Endodermal cell (in vitro differentiated cells): ENCODE results near the gene TMEM114. TPM values are rescaled to one million over a fixed set of nuclear protein-coding genes. Genes with fewer than 3 reads are reported as not detected.
A peak's percentile ranks its signal among the peaks of the same experiment; 100 is the strongest.

Source experiments
- DNase-seq: peaks from one replicate; pipeline ENCODE4 v3.0.0-alpha.2; 2017
- H3K27ac ChIP-seq: 2 replicates; pipeline ENCODE4 v1.5.1; 2013; ENCODE audit warnings: mild to moderate bottlenecking, low read depth, low read length, moderate library complexity
- H3K27me3 ChIP-seq: 2 replicates; pipeline ENCODE4 v1.6.1; 2013; ENCODE audit warnings: mild to moderate bottlenecking, low read length, moderate library complexity; ENCODE audit not compliant: insufficient read depth, control insufficient read depth, poor library complexity, severe bottlenecking
- H3K36me3 ChIP-seq: 2 replicates; pipeline ENCODE4 v1.7.0; 2013; ENCODE audit warnings: mild to moderate bottlenecking, low read length, moderate library complexity; ENCODE audit not compliant: control insufficient read depth, insufficient read depth
- H3K4me1 ChIP-seq: one replicate; pipeline ENCODE4 v1.7.0; 2013; ENCODE audit warnings: low read length; ENCODE audit not compliant: control insufficient read depth, insufficient read depth
- H3K4me3 ChIP-seq: 2 replicates; pipeline ENCODE4 v1.5.1; 2013; ENCODE audit warnings: mild to moderate bottlenecking, low read length, moderate library complexity
- H3K9ac ChIP-seq: 2 replicates; pipeline ENCODE4 v1.6.1; 2013; ENCODE audit warnings: mild to moderate bottlenecking, low read length, moderate library complexity; ENCODE audit not compliant: poor library complexity, severe bottlenecking; ENCODE audit errors: extremely low read depth
- H3K9me3 ChIP-seq: 2 replicates; pipeline ENCODE4 v1.6.1; 2013; ENCODE audit warnings: mild to moderate bottlenecking, low read length, moderate library complexity; ENCODE audit not compliant: control insufficient read depth
- H3K27ac Mint-ChIP-seq: 2 replicates; pipeline ENCODE4 v1.8.0; 2020; ENCODE audit warnings: mixed read lengths
- H3K27me3 Mint-ChIP-seq: 2 replicates; pipeline ENCODE4 v1.8.0; 2021; ENCODE audit warnings: mild to moderate bottlenecking, mixed read lengths; ENCODE audit not compliant: insufficient read depth
- H3K36me3 Mint-ChIP-seq: 2 replicates; pipeline ENCODE4 v1.8.0; 2020; ENCODE audit warnings: low read depth, mixed read lengths
- H3K4me1 Mint-ChIP-seq: 2 replicates; pipeline ENCODE4 v1.8.0; 2020; ENCODE audit warnings: mixed read lengths
- H3K4me3 Mint-ChIP-seq: 2 replicates; pipeline ENCODE4 v1.8.0; 2020; ENCODE audit warnings: mild to moderate bottlenecking, moderate library complexity, mixed read lengths
- H3K9me3 Mint-ChIP-seq: 2 replicates; pipeline ENCODE4 v1.8.0; 2020; ENCODE audit warnings: mild to moderate bottlenecking, mixed read lengths
- CTCF ChIP-seq: fragments of 200-600 bp; sonication (generic); conservative IDR thresholded peaks from 2 replicates; pipeline ENCODE4 v1.5.0; 2021; ENCODE audit warnings: antibody characterized with exemption, mild to moderate bottlenecking
- WGBS, 2 experiments: methylation state at CpG; one replicate each; pipeline versions ENCODE4 v1.1.5 to v1.1.7; 2013; ENCODE audit warnings: missing lambda C conversion rate in 2 of 2, mixed read lengths in 1 of 2; ENCODE audit not compliant: insufficient coverage in 1 of 2, insufficient read length in 1 of 2; 5-methylcytosine and 5-hydroxymethylcytosine counted together
- total RNA-seq, 2 donors: library from RNA; stranded (reverse); fragmentation: NEBNext Ultra II Directional in 1 of 2; extraction: Animal tissue kit (Norgen Biotek cat#: 25700) in 1 of 2; gene quantifications; 2 replicates in 1 of 2; 3 replicates in 1 of 2; pipeline ENCODE4 v1.2.1, GENCODE V29; 2021

Gene TMEM114
- total RNA-seq, 2 donors from 2014 or later, result 0.40 TPM; not detected in 1

- Histone ChIP-seq H3K4me1 (peaks cover 10% of the 10 kb centered on the region), H3K36me3 (peaks cover 77% of the 10 kb centered on the region), H3K27ac (no peak overlapping the region), H3K9me3 (no peaks in the 10 kb centered on the region), H3K4me3 (no peak overlapping the region), H3K9ac (no peak overlapping the region), H3K27me3 (no peaks in the 10 kb centered on the region)
- Mint-ChIP-seq H3K27ac (peak overlapping the region; percentile 33), H3K4me1 (peaks cover 15% of the 10 kb centered on the region), H3K27me3 (no peaks in the 10 kb centered on the region), H3K4me3 (no peak overlapping the region), H3K36me3 (peaks cover 72% of the 10 kb centered on the region), H3K9me3 (no peaks in the 10 kb centered on the region)
- no peak for TF ChIP-seq CTCF
- no peak for DNase-seq
- 90 to 96% methylated on average over 9 to 11 of the region's 11 CpGs for WGBS, 2 experiments
Observed at GRCh38 chr16:8630255-8630953, 40.1 kb upstream of the TMEM114 start.

- Histone ChIP-seq H3K27me3 (no peaks in the 10 kb centered on the region), H3K36me3 (peaks cover 75% of the 10 kb centered on the region), H3K9ac (no peak overlapping the region), H3K4me1 (peaks cover 10% of the 10 kb centered on the region), H3K4me3 (no peak overlapping the region), H3K27ac (no peak overlapping the region), H3K9me3 (no peaks in the 10 kb centered on the region)
- no peak overlapping the region for H3K27ac Mint-ChIP-seq
- no peaks in the 10 kb centered on the region for H3K27me3 Mint-ChIP-seq
- no peak overlapping the region for H3K4me3 Mint-ChIP-seq
- peaks cover 72% of the 10 kb centered on the region for H3K36me3 Mint-ChIP-seq
- 90 to 96% methylated on average over 12 to 16 of the region's 16 CpGs for WGBS, 2 experiments
- DNase-seq, result no peak
- no peaks in the 10 kb centered on the region for H3K9me3 Mint-ChIP-seq
- peaks cover 15% of the 10 kb centered on the region for H3K4me1 Mint-ChIP-seq
- TF ChIP-seq CTCF, result no peak
Observed at GRCh38 chr16:8628981-8629725, 38.8 kb upstream of the TMEM114 start.

GRCh38 chr16:8627456-8627855 is 37.1 kb upstream of the TMEM114 start:
- Mint-ChIP-seq H3K4me1 (peaks cover 19% of the 10 kb centered on the region), H3K36me3 (peaks cover 70% of the 10 kb centered on the region), H3K27ac (no peak overlapping the region), H3K9me3 (no peaks in the 10 kb centered on the region), H3K4me3 (no peak overlapping the region), H3K27me3 (no peaks in the 10 kb centered on the region)
- Histone ChIP-seq H3K4me3 (no peak overlapping the region), H3K9me3 (no peaks in the 10 kb centered on the region), H3K36me3 (peaks cover 69% of the 10 kb centered on the region), H3K9ac (no peak overlapping the region), H3K27ac (no peak overlapping the region), H3K4me1 (peaks cover 10% of the 10 kb centered on the region), H3K27me3 (no peaks in the 10 kb centered on the region)
- no peak for DNase-seq
- no peak for TF ChIP-seq CTCF
- 84 to 85% methylated on average over 3 to 4 of the region's 4 CpGs for WGBS, 2 experiments
